Thyroid gland (tissue), 4 donors: Measurements from ENCODE around the gene CDH4.

Experiments
- CTCF ChIP-seq, 6 experiments: fragments of 200-600 bp in 3 of 6; fragments of 450-650 bp in 3 of 6; sonication (generic) in 3 of 6; IDR thresholded peaks; one replicate each; pipeline ENCODE4 v1.5.1; 2016 to 2019; ENCODE audit warnings: antibody characterized with exemption in 6 of 6, mild to moderate bottlenecking in 2 of 6, inconsistent platforms in 1 of 6, moderate library complexity in 1 of 6
- POLR2A ChIP-seq, 2 donors: fragments of 450-650 bp; IDR thresholded peaks; one replicate each; pipeline ENCODE4 v1.6.1; 2017; ENCODE audit warnings: antibody characterized with exemption in 2 of 2, mild to moderate bottlenecking in 2 of 2, moderate library complexity in 1 of 2

- TF ChIP-seq CTCF (IDR thresholded peaks at IDR 0.05) (no peak), POLR2A (IDR thresholded peaks at IDR 0.05) (no peak)
These were observed 152.9 kb downstream of the CDH4 start for GRCh38 chr20:61405007-61405406.
